Ascending aorta (tissue), 2 donors: ENCODE data around the gene PGAP3. TPM values are rescaled to one million over a fixed set of nuclear protein-coding genes. Genes with fewer than 3 reads are reported as not detected.
A peak's percentile ranks its signal among the peaks of the same experiment; 100 is the strongest.

Experiments
- DNase-seq, 2 donors: peaks; one replicate each; pipeline ENCODE4 v3.0.0-alpha.2; 2019; ENCODE audit warnings: low spot score in 2 of 2
- H3K27ac ChIP-seq, 2 donors: fragments of 200-600 bp; sonication (generic); one replicate each; pipeline ENCODE4 v1.5.1; 2016 to 2017; ENCODE audit warnings: mild to moderate bottlenecking in 1 of 2
- H3K27me3 ChIP-seq: fragments of 200-600 bp; sonication (generic); one replicate; pipeline ENCODE4 v1.5.1; 2017
- H3K36me3 ChIP-seq, 2 donors: fragments of 200-600 bp; sonication (generic); one replicate each; pipeline ENCODE4 v1.5.1; 2016
- H3K4me1 ChIP-seq, 2 donors: fragments of 200-600 bp; sonication (generic); one replicate each; pipeline ENCODE4 v1.5.1; 2016 to 2017; ENCODE audit warnings: mild to moderate bottlenecking in 1 of 2
- H3K4me3 ChIP-seq, 2 donors: fragments of 200-600 bp; sonication (generic); one replicate each; pipeline ENCODE4 v1.5.1; 2016 to 2017; ENCODE audit warnings: mild to moderate bottlenecking in 1 of 2
- H3K9me3 ChIP-seq, 2 donors: fragments of 200-600 bp; sonication (generic); one replicate each; pipeline ENCODE4 v1.5.1; 2016
- CTCF ChIP-seq, 3 experiments: fragments of 200-600 bp in 2 of 3; fragments of 450-650 bp in 1 of 3; sonication (generic) in 2 of 3; IDR thresholded peaks; one replicate each; pipeline ENCODE4 v1.5.1; 2016 to 2019; ENCODE audit warnings: antibody characterized with exemption in 3 of 3, mild to moderate bottlenecking in 1 of 3, moderate library complexity in 1 of 3
- intact Hi-C: fragments of 100-400 bp; cut with DNase I; formaldehyde crosslinking; loops from one replicate; pipeline ENCODE4 v1.15.1; 2023
- total RNA-seq: library from RNA; depleted of rRNA; stranded (reverse); fragments of >200 nt; gene quantifications from one replicate; pipeline ENCODE4 v1.1.0, GENCODE V29; 2016

Gene PGAP3
- total RNA-seq, 1 donor from 2014 or later: 29.5 TPM

GRCh38 chr17:39627047-39627711 lies 60.7 kb downstream of the PGAP3 start:
- no peak for DNase-seq
- TF ChIP-seq CTCF (IDR thresholded peaks at IDR 0.05): no peak
- Histone ChIP-seq H3K27ac (no peak overlapping the region), H3K4me1 (peaks cover 7 to 13% of the 10 kb centered on the region in 2 donors), H3K36me3 (no peaks in the 10 kb centered on the region), H3K9me3 (no peaks in the 10 kb centered on the region), H3K4me3 (peak overlapping the region; percentile 22 to 38), H3K27me3 (peaks cover 13% of the 10 kb centered on the region)
- intact Hi-C loops: no loop called here

GRCh38 chr17:39626171-39627046 lies 61.4 kb downstream of the PGAP3 start, which contains the start of gene PPP1R1B:
PPP1R1B (plus strand) TSS chr17:39626952; CDS start chr17:39627393, 441 bp downstream.
- intact Hi-C loops: no loop called here
- TF ChIP-seq CTCF (IDR thresholded peaks at IDR 0.05): no peak
- Histone ChIP-seq H3K4me1 (peaks cover 7 to 13% of the 10 kb centered on the region in 2 donors), H3K27ac (no peak within 1 kb of the TSS), H3K4me3 (peak within 1 kb of the TSS; percentile 22 to 38), H3K36me3 (no peaks in the 10 kb centered on the region), H3K27me3 (peaks cover 13% of the 10 kb centered on the region), H3K9me3 (no peaks in the 10 kb centered on the region)
- DNase-seq: peak in 1 of 2 donors; percentile 59

GRCh38 chr17:39625198-39625785 lies 62.6 kb downstream of the PGAP3 start:
- peak in 1 of 2 donors; percentile 57 for DNase-seq
- TF ChIP-seq CTCF (IDR thresholded peaks at IDR 0.05): no peak
- intact Hi-C loops: no loop called here
- Histone ChIP-seq H3K36me3 (no peaks in the 10 kb centered on the region), H3K27me3 (peaks cover 13% of the 10 kb centered on the region), H3K4me1 (peaks cover 7 to 13% of the 10 kb centered on the region in 2 donors), H3K9me3 (no peaks in the 10 kb centered on the region), H3K27ac (no peak overlapping the region), H3K4me3 (no peak overlapping the region)

GRCh38 chr17:39624313-39624712 lies 63.5 kb downstream of the PGAP3 start:
- H3K27me3 ChIP-seq: peaks cover 13% of the 10 kb centered on the region
- intact Hi-C loops: no loop called here

More at GRCh38 chr17:39624313-39624712, 63.5 kb downstream of the PGAP3 start:
- H3K4me3 ChIP-seq: no peak overlapping the region
- no peaks in the 10 kb centered on the region for H3K36me3 ChIP-seq
- peaks cover 7 to 13% of the 10 kb centered on the region in 2 donors for H3K4me1 ChIP-seq
- H3K9me3 ChIP-seq: no peaks in the 10 kb centered on the region
- DNase-seq: no peak
- no peak for TF ChIP-seq CTCF (IDR thresholded peaks at IDR 0.05)
- H3K27ac ChIP-seq: no peak overlapping the region
